Caco-2 (cell line): ENCODE measurements around the gene COX10. TPM values are rescaled to one million over a fixed set of nuclear protein-coding genes. Genes with fewer than 3 reads are reported as not detected.

ENCODE experiments used
- BruUV-seq: library from RNA; stranded (reverse); fragments of 400-500 nt; replicated peaks from 2 replicates; lab custom pipeline; 2021; lab: Mats Ljungman, UMichigan
- CTCF ChIA-PET: fragments of 300-600 bp; sonication (Branson Sonifier 250); formaldehyde crosslinking; loops from one replicate; lab custom pipeline; 2022; ENCODE audit warnings: antibody characterized with exemption; lab: Charles Lee
- POLR2A ChIA-PET: fragments of 300-600 bp; sonication (Branson Sonifier 250); formaldehyde crosslinking; loops from one replicate; lab custom pipeline; 2022; ENCODE audit warnings: antibody characterized with exemption; lab: Charles Lee
- DNase-seq, 2 experiments: peaks; one replicate each; pipeline versions ENCODE4 v3.0.0 to v3.0.0-alpha.2; 2020 to 2022
- H3K27me3 ChIP-seq: replicated peaks from 2 replicates; pipeline ENCODE4 v1.6.0; 2011; ENCODE audit warnings: low read length; ENCODE audit not compliant: control insufficient read depth, insufficient read depth
- H3K36me3 ChIP-seq: 2 replicates; pipeline ENCODE4 v1.5.1; 2011; ENCODE audit warnings: low read length; ENCODE audit not compliant: control insufficient read depth, insufficient read depth
- H3K4me1 ChIP-seq: fragments of 250-450 bp; sonication (Bioruptor Pico); 2 replicates; pipeline ENCODE4 v1.5.1; 2020; ENCODE audit warnings: mild to moderate bottlenecking
- H3K4me3 ChIP-seq: 2 replicates; pipeline ENCODE4 v1.5.1; 2011; ENCODE audit warnings: low read depth, mild to moderate bottlenecking, control low read depth, low read length
- H3K9me3 ChIP-seq: fragments of 250-450 bp; sonication (Bioruptor Pico); 2 replicates; pipeline ENCODE4 v1.5.1; 2020; ENCODE audit warnings: mild to moderate bottlenecking, moderate library complexity
- H3K27ac Mint-ChIP-seq: one replicate; pipeline ENCODE4 v1.8.0; 2022; ENCODE audit warnings: mixed read lengths; ENCODE audit not compliant: unreplicated experiment
- H3K27me3 Mint-ChIP-seq: one replicate; pipeline ENCODE4 v1.8.0; 2022; ENCODE audit warnings: mixed read lengths; ENCODE audit not compliant: insufficient read depth, unreplicated experiment
- H3K36me3 Mint-ChIP-seq: one replicate; pipeline ENCODE4 v1.8.0; 2022; ENCODE audit warnings: mild to moderate bottlenecking, mixed read lengths; ENCODE audit not compliant: insufficient read depth, unreplicated experiment
- H3K4me1 Mint-ChIP-seq: one replicate; pipeline ENCODE4 v1.8.0; 2022; ENCODE audit warnings: low read depth, mixed read lengths; ENCODE audit not compliant: unreplicated experiment
- H3K4me3 Mint-ChIP-seq: one replicate; pipeline ENCODE4 v1.8.0; 2022; ENCODE audit warnings: mild to moderate bottlenecking, moderate library complexity, mixed read lengths; ENCODE audit not compliant: unreplicated experiment
- H3K9me3 Mint-ChIP-seq: one replicate; pipeline ENCODE4 v1.8.0; 2022; ENCODE audit warnings: mixed read lengths; ENCODE audit not compliant: unreplicated experiment
- intact Hi-C: fragments of 100-400 bp; cut with micrococcal nuclease; formaldehyde crosslinking; loops from one replicate; pipeline ENCODE4 v1.10.0; 2022; ENCODE audit not compliant: unreplicated experiment
- total RNA-seq: library from RNA; stranded (reverse); gene quantifications from 2 replicates; pipeline ENCODE4 v1.2.3, GENCODE V29; 2022
- TF ChIP-seq, protein P1 (sequence below), 2 experiments: fragments of 200-600 bp in 1 of 2; IDR thresholded peaks; 1 replicate in 1 of 2; 2 replicates in 1 of 2; pipeline versions ENCODE4 v1.5.1 to v1.8.0; 2011 to 2022; ENCODE audit warnings: antibody characterized with exemption in 1 of 2, control low read depth in 1 of 2, inconsistent platforms in 1 of 2, low read depth in 1 of 2, low read length in 1 of 2, mild to moderate bottlenecking in 1 of 2, moderate library complexity in 1 of 2; ENCODE audit not compliant: insufficient read depth in 1 of 2, severe bottlenecking in 1 of 2, unreplicated experiment in 1 of 2

Gene COX10
- total RNA-seq, 1 experiment from 2014 or later = 13.5 TPM

DNA sequence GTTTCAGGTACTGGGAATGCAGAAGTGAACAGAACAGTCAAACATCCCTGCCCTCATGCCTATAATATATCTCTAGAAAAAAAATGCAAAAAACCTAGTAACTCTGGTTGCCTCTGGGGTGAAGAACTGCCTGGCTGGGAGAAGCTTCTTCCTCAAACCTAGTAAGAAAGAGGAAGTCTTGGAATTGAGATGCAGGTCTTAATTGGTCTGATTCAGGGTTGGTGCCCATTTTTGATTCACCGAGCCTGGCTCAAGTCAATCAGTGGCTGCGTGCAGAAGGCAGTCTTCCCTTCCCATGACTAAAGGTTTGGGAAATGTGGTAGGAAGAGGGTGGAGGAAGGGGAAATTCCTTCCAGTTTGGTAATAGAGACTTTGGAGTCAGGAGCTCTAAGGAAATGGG lies 145.0 kb downstream of the COX10 start:
- no peak overlapping the region for H3K27ac Mint-ChIP-seq
- H3K36me3 ChIP-seq = no peaks in the 10 kb centered on the region; the same call in 1 of the 2 replicates
- H3K4me1 ChIP-seq = no peaks in the 10 kb centered on the region; the same call in 1 of the 2 replicates
- no peaks in the 10 kb centered on the region for H3K27me3 Mint-ChIP-seq
- no peak overlapping the region for H3K4me3 Mint-ChIP-seq
- CTCF ChIA-PET = no interaction called here
- intact Hi-C loops = no loop called here
- no peaks in the 10 kb centered on the region for H3K4me1 Mint-ChIP-seq
- no peaks in the 10 kb centered on the region for H3K9me3 Mint-ChIP-seq
- TF ChIP-seq, protein P1, sequence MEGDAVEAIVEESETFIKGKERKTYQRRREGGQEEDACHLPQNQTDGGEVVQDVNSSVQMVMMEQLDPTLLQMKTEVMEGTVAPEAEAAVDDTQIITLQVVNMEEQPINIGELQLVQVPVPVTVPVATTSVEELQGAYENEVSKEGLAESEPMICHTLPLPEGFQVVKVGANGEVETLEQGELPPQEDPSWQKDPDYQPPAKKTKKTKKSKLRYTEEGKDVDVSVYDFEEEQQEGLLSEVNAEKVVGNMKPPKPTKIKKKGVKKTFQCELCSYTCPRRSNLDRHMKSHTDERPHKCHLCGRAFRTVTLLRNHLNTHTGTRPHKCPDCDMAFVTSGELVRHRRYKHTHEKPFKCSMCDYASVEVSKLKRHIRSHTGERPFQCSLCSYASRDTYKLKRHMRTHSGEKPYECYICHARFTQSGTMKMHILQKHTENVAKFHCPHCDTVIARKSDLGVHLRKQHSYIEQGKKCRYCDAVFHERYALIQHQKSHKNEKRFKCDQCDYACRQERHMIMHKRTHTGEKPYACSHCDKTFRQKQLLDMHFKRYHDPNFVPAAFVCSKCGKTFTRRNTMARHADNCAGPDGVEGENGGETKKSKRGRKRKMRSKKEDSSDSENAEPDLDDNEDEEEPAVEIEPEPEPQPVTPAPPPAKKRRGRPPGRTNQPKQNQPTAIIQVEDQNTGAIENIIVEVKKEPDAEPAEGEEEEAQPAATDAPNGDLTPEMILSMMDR (IDR thresholded peaks at IDR 0.05; ENCODE audit: insufficient read depth in 1 of 2, low read depth in 1 of 2, low read length in 1 of 2, severe bottlenecking in 1 of 2, unreplicated experiment in 1 of 2) = no peak
- no peaks in the 10 kb centered on the region for H3K27me3 ChIP-seq
- no peak for DNase-seq
- no TSS peak for BruUV-seq
- peaks cover 14% of the 10 kb centered on the region for H3K36me3 Mint-ChIP-seq
- no peaks in the 10 kb centered on the region for H3K9me3 ChIP-seq
- no peak overlapping the region for H3K4me3 ChIP-seq
- POLR2A ChIA-PET = no interaction called here

DNA sequence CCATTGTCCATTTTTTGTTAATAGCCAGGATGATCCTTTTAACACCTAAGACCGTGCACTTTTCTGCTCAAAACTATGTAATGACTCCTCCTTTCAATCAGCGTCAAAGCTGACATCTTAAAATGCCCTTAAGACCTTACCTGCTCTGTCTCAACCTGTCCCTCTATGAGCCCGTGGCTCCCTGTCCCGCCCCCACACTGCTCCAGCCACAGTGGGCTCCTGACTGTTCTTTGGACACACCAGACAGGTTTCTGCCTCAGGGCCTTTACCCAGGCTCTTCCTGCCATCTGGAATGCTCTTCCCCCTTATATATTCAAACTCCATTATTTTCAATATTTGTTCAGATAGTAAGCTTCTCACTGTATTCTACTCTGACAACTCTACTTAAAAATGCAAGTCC lies 153.3 kb downstream of the COX10 start:
- BruUV-seq = no TSS peak
- H3K4me3 Mint-ChIP-seq = no peak overlapping the region
- Histone ChIP-seq H3K4me3 (no peak overlapping the region), H3K36me3 (no peaks in the 10 kb centered on the region), H3K9me3 (no peaks in the 10 kb centered on the region), H3K27me3 (no peaks in the 10 kb centered on the region), H3K4me1 (no peaks in the 10 kb centered on the region)
- intact Hi-C loops = no loop called here
- POLR2A ChIA-PET = no interaction called here
- TF ChIP-seq, protein P1 (IDR thresholded peaks at IDR 0.05; ENCODE audit: insufficient read depth in 1 of 2, low read depth in 1 of 2, low read length in 1 of 2, severe bottlenecking in 1 of 2, unreplicated experiment in 1 of 2) = no peak
- no peaks in the 10 kb centered on the region for H3K36me3 Mint-ChIP-seq
- no peak for DNase-seq
- CTCF ChIA-PET = no interaction called here
- H3K9me3 Mint-ChIP-seq = no peaks in the 10 kb centered on the region
- no peaks in the 10 kb centered on the region for H3K4me1 Mint-ChIP-seq
- H3K27ac Mint-ChIP-seq = no peak overlapping the region
- no peaks in the 10 kb centered on the region for H3K27me3 Mint-ChIP-seq

DNA sequence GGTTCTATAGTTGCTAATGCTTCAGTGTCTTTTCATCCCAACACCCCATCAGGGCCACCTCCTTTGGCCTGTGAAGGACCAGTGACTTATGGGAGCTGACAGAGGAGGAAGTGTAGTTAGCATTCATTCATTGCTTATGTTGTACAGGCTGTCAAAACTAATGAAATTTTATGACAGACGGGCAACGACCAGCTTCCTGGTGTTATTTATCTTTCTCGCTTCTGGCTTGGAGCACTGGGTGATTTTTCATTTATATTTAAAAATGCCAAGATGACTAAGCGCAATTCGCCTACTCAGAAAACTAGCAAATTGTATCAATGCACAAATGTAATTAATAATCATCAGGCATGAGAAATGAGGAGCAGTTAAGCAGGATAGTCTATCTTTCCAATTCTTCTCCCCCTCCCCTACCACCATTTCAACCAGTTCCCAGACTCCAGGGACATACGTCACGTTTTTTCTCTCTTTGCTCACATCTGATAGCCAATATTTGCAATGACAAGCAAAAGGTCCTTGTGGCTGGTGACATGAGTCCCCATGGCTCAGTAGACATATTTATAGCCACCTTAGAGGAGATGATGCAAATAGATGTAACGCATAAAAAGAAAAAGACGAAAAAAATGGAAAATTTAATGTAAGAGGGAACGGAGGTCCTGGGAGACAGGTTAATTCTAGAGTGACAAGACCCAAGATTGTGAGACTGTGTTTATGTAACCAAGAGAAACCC lies 156.1 kb downstream of the COX10 start:
- CTCF ChIA-PET = no interaction called here
- no peak for DNase-seq
- no peaks in the 10 kb centered on the region for H3K4me1 Mint-ChIP-seq
- no peaks in the 10 kb centered on the region for H3K36me3 ChIP-seq
- no peaks in the 10 kb centered on the region for H3K9me3 Mint-ChIP-seq
- H3K9me3 ChIP-seq = no peaks in the 10 kb centered on the region
- H3K4me1 ChIP-seq = no peaks in the 10 kb centered on the region
- H3K27me3 ChIP-seq = no peaks in the 10 kb centered on the region
- POLR2A ChIA-PET = no interaction called here
- no peak overlapping the region for H3K4me3 ChIP-seq
- TF ChIP-seq, protein P1 (IDR thresholded peaks at IDR 0.05; ENCODE audit: insufficient read depth in 1 of 2, low read depth in 1 of 2, low read length in 1 of 2, severe bottlenecking in 1 of 2, unreplicated experiment in 1 of 2) = no peak
- no TSS peak for BruUV-seq
- no peaks in the 10 kb centered on the region for H3K36me3 Mint-ChIP-seq
- no peaks in the 10 kb centered on the region for H3K27me3 Mint-ChIP-seq
- intact Hi-C loops = no loop called here
- no peak overlapping the region for H3K4me3 Mint-ChIP-seq
- H3K27ac Mint-ChIP-seq = no peak overlapping the region
